Caco-2 (cell line): ENCODE results near the gene CHSY3. TPM values are rescaled to one million over a fixed set of nuclear protein-coding genes. Genes with fewer than 3 reads are reported as not detected.

Source experiments
- BruUV-seq: library from RNA; stranded (reverse); fragments of 400-500 nt; replicated peaks from 2 replicates; lab custom pipeline; 2021; lab: Mats Ljungman, UMichigan
- CTCF ChIA-PET: fragments of 300-600 bp; sonication (Branson Sonifier 250); formaldehyde crosslinking; loops from one replicate; lab custom pipeline; 2022; ENCODE audit warnings: antibody characterized with exemption; lab: Charles Lee
- POLR2A ChIA-PET: fragments of 300-600 bp; sonication (Branson Sonifier 250); formaldehyde crosslinking; loops from one replicate; lab custom pipeline; 2022; ENCODE audit warnings: antibody characterized with exemption; lab: Charles Lee
- DNase-seq, 2 experiments: peaks; one replicate each; pipeline versions ENCODE4 v3.0.0 to v3.0.0-alpha.2; 2020 to 2022
- H3K27me3 ChIP-seq: replicated peaks from 2 replicates; pipeline ENCODE4 v1.6.0; 2011; ENCODE audit warnings: low read length; ENCODE audit not compliant: control insufficient read depth, insufficient read depth
- H3K36me3 ChIP-seq: 2 replicates; pipeline ENCODE4 v1.5.1; 2011; ENCODE audit warnings: low read length; ENCODE audit not compliant: control insufficient read depth, insufficient read depth
- H3K4me1 ChIP-seq: fragments of 250-450 bp; sonication (Bioruptor Pico); 2 replicates; pipeline ENCODE4 v1.5.1; 2020; ENCODE audit warnings: mild to moderate bottlenecking
- H3K4me3 ChIP-seq: 2 replicates; pipeline ENCODE4 v1.5.1; 2011; ENCODE audit warnings: low read depth, mild to moderate bottlenecking, control low read depth, low read length
- H3K9me3 ChIP-seq: fragments of 250-450 bp; sonication (Bioruptor Pico); 2 replicates; pipeline ENCODE4 v1.5.1; 2020; ENCODE audit warnings: mild to moderate bottlenecking, moderate library complexity
- H3K27ac Mint-ChIP-seq: one replicate; pipeline ENCODE4 v1.8.0; 2022; ENCODE audit warnings: mixed read lengths; ENCODE audit not compliant: unreplicated experiment
- H3K27me3 Mint-ChIP-seq: one replicate; pipeline ENCODE4 v1.8.0; 2022; ENCODE audit warnings: mixed read lengths; ENCODE audit not compliant: insufficient read depth, unreplicated experiment
- H3K36me3 Mint-ChIP-seq: one replicate; pipeline ENCODE4 v1.8.0; 2022; ENCODE audit warnings: mild to moderate bottlenecking, mixed read lengths; ENCODE audit not compliant: insufficient read depth, unreplicated experiment
- H3K4me1 Mint-ChIP-seq: one replicate; pipeline ENCODE4 v1.8.0; 2022; ENCODE audit warnings: low read depth, mixed read lengths; ENCODE audit not compliant: unreplicated experiment
- H3K4me3 Mint-ChIP-seq: one replicate; pipeline ENCODE4 v1.8.0; 2022; ENCODE audit warnings: mild to moderate bottlenecking, moderate library complexity, mixed read lengths; ENCODE audit not compliant: unreplicated experiment
- H3K9me3 Mint-ChIP-seq: one replicate; pipeline ENCODE4 v1.8.0; 2022; ENCODE audit warnings: mixed read lengths; ENCODE audit not compliant: unreplicated experiment
- CTCF ChIP-seq, 2 experiments: fragments of 200-600 bp in 1 of 2; IDR thresholded peaks; 1 replicate in 1 of 2; 2 replicates in 1 of 2; pipeline versions ENCODE4 v1.5.1 to v1.8.0; 2011 to 2022; ENCODE audit warnings: antibody characterized with exemption in 1 of 2, control low read depth in 1 of 2, inconsistent platforms in 1 of 2, low read depth in 1 of 2, low read length in 1 of 2, mild to moderate bottlenecking in 1 of 2, moderate library complexity in 1 of 2; ENCODE audit not compliant: insufficient read depth in 1 of 2, severe bottlenecking in 1 of 2, unreplicated experiment in 1 of 2
- intact Hi-C: fragments of 100-400 bp; cut with micrococcal nuclease; formaldehyde crosslinking; loops from one replicate; pipeline ENCODE4 v1.10.0; 2022; ENCODE audit not compliant: unreplicated experiment
- total RNA-seq: library from RNA; stranded (reverse); gene quantifications from 2 replicates; pipeline ENCODE4 v1.2.3, GENCODE V29; 2022

CHSY3 gene
- total RNA-seq, 1 experiment from 2014 or later: 0.32 TPM

DNA sequence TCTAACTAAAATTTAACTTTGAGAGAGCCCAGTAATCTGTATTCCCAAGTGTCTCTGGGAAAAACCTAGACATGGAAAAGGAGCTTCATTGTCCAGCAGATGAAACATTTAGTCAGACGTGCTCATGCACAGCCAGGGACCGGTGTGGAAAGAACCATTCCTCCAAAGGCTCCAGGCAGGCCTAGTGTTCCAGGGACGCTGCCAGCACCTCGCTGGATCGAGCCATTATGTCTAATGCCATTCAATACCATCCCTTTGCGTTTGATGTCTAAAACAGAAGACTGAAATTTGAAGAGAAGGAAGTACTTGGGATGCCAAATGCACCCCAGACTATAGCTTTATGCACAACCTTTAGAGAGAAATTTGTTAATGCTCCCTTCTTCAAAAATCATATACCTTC is 1.4 kb upstream of the CHSY3 start:
- Histone ChIP-seq H3K4me3 (no peak overlapping the region), H3K27me3 (no peaks in the 10 kb centered on the region; the same call in none of the 2 replicates), H3K36me3 (no peaks in the 10 kb centered on the region), H3K9me3 (no peaks in the 10 kb centered on the region), H3K4me1 (peaks cover 15% of the 10 kb centered on the region)
- CTCF ChIA-PET: no interaction called here
- BruUV-seq: no TSS peak
- H3K27me3 Mint-ChIP-seq: peaks cover 27% of the 10 kb centered on the region
- no peak overlapping the region for H3K4me3 Mint-ChIP-seq
- no peaks in the 10 kb centered on the region for H3K9me3 Mint-ChIP-seq
- H3K27ac Mint-ChIP-seq: no peak overlapping the region
- peaks cover 5% of the 10 kb centered on the region for H3K36me3 Mint-ChIP-seq
- peaks cover 15% of the 10 kb centered on the region for H3K4me1 Mint-ChIP-seq
- intact Hi-C loops: loop anchor here (5.0 to 10.0 kb wide), 3 partner anchors 172 to 1209 kb away; no protein-coding TSS in a partner anchor
- DNase-seq: no peak
- POLR2A ChIA-PET: no interaction called here
- TF ChIP-seq CTCF (IDR thresholded peaks at IDR 0.05; ENCODE audit: insufficient read depth in 1 of 2, low read depth in 1 of 2, low read length in 1 of 2, severe bottlenecking in 1 of 2, unreplicated experiment in 1 of 2): no peak

DNA sequence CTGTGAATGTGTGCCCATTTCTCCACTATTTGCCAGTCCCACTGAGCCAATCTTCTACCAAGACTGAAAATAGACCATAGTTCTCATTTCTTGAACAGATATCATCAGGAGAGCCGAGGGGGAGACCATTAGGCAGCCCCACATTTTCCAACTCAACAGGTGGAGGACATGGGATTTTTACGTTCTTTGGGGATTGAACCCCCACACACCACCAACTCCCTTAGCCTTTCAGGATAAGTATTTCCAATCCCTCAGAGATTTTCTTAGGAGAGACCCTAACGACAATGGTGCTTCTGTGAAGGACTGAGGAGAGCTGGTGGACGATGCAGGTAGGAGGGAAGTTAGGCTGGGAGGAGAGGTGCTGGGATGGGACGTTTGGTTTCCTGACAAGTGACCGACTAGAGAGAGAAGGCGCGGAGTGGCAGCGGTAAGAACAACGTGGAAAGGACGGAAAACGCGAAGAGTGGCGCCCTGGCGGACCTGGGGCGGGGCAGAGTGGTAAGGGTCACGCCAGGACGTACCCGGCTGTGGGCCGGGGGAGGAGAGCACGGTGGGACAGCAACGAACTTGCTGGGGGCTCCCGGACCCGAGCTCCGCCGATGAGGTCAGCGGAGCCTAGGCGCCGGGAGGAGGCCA is 681 bp upstream of the CHSY3 start:
- no peaks in the 10 kb centered on the region for H3K9me3 ChIP-seq
- Mint-ChIP-seq H3K4me3 (peak overlapping the region; percentile 88), H3K36me3 (peaks cover 5% of the 10 kb centered on the region), H3K9me3 (no peaks in the 10 kb centered on the region), H3K27me3 (peaks cover 27% of the 10 kb centered on the region), H3K4me1 (peaks cover 15% of the 10 kb centered on the region), H3K27ac (peak overlapping the region; percentile 39)
- no peak for TF ChIP-seq CTCF (IDR thresholded peaks at IDR 0.05; ENCODE audit: insufficient read depth in 1 of 2, low read depth in 1 of 2, low read length in 1 of 2, severe bottlenecking in 1 of 2, unreplicated experiment in 1 of 2)
- peaks cover 15% of the 10 kb centered on the region for H3K4me1 ChIP-seq
- BruUV-seq: no TSS peak
- peak in 1 of 2 experiments; percentile 17 for DNase-seq
- POLR2A ChIA-PET: no interaction called here
- intact Hi-C loops: loop anchor here (5.0 to 10.0 kb wide), 3 partner anchors 171 to 1209 kb away; no protein-coding TSS in a partner anchor
- peak overlapping the region; percentile 67 for H3K4me3 ChIP-seq
- CTCF ChIA-PET: no interaction called here
- H3K27me3 ChIP-seq: no peaks in the 10 kb centered on the region; the same call in none of the 2 replicates
- H3K36me3 ChIP-seq: no peaks in the 10 kb centered on the region

- BruUV-seq: no TSS peak
- H3K27me3 Mint-ChIP-seq: peaks cover 27% of the 10 kb centered on the region
Observed at GRCh38 chr5:129904667-129905472, 605 bp downstream of the CHSY3 start.

More at GRCh38 chr5:129904667-129905472, 605 bp downstream of the CHSY3 start:
- peaks cover 15% of the 10 kb centered on the region for H3K4me1 Mint-ChIP-seq
- no peaks in the 10 kb centered on the region for H3K9me3 Mint-ChIP-seq
- no peaks in the 10 kb centered on the region; the same call in none of the 2 replicates for H3K27me3 ChIP-seq
- CTCF ChIA-PET: no interaction called here
- H3K4me3 ChIP-seq: peak overlapping the region; percentile 67
- H3K27ac Mint-ChIP-seq: no peak overlapping the region
- peaks cover 5% of the 10 kb centered on the region for H3K36me3 Mint-ChIP-seq
- no peaks in the 10 kb centered on the region for H3K36me3 ChIP-seq
- H3K4me1 ChIP-seq: peaks cover 15% of the 10 kb centered on the region
- H3K4me3 Mint-ChIP-seq: peak overlapping the region; percentile 88
- no peak for TF ChIP-seq CTCF (IDR thresholded peaks at IDR 0.05; ENCODE audit: insufficient read depth in 1 of 2, low read depth in 1 of 2, low read length in 1 of 2, severe bottlenecking in 1 of 2, unreplicated experiment in 1 of 2)
- DNase-seq: peak in 1 of 2 experiments; percentile 25
- POLR2A ChIA-PET: no interaction called here
- no peaks in the 10 kb centered on the region for H3K9me3 ChIP-seq
- intact Hi-C loops: loop anchor here (5.0 to 10.0 kb wide), 3 partner anchors 170 to 1207 kb away; no protein-coding TSS in a partner anchor
